SK-N-SH treated with all-trans-retinoic acid at 6 μM for 48 hours (cell line): ENCODE data around the gene GRM2.

Experiments used
- ATAC-seq: fragments of 200-7000 bp; cut with Tn5 transposase; 3 replicates; pipeline ENCODE4 v1.9.1; 2020; ENCODE audit warnings: mild to moderate bottlenecking, moderate library complexity
- ARNTL ChIP-seq: fragments of 450-650 bp; formaldehyde crosslinking; IDR thresholded peaks from 2 replicates; pipeline ENCODE4 v1.5.0; 2020; ENCODE audit warnings: low read depth, mild to moderate bottlenecking, moderate library complexity, borderline replicate concordance
- CSDC2 ChIP-seq: fragments of 250-450 bp; sonication (Bioruptor Pico); IDR thresholded peaks from 2 replicates; pipeline ENCODE4 v1.5.0; 2020; ENCODE audit warnings: mild to moderate bottlenecking, moderate library complexity
- CSRNP3 ChIP-seq: fragments of 250-450 bp; sonication (Bioruptor Pico); IDR thresholded peaks from 2 replicates; pipeline ENCODE4 v1.5.1; 2021; ENCODE audit warnings: mild to moderate bottlenecking, moderate library complexity
- ESRRG ChIP-seq: fragments of 250-450 bp; sonication (Bioruptor Pico); IDR thresholded peaks from 2 replicates; pipeline ENCODE4 v1.6.1; 2021; ENCODE audit warnings: mild to moderate bottlenecking
- GLIS3 ChIP-seq: fragments of 250-450 bp; sonication (Bioruptor Pico); IDR thresholded peaks from 2 replicates; pipeline ENCODE4 v1.5.0; 2020; ENCODE audit warnings: mild to moderate bottlenecking, moderate library complexity
- ISL1 ChIP-seq: fragments of 250-450 bp; sonication (Bioruptor Pico); IDR thresholded peaks from 2 replicates; pipeline ENCODE4 v2.1.2; 2022; ENCODE audit warnings: mild to moderate bottlenecking, moderate library complexity
- POU6F1 ChIP-seq: fragments of 250-450 bp; sonication (Bioruptor Pico); IDR thresholded peaks from 2 replicates; pipeline ENCODE4 v1.8.0; 2021; ENCODE audit warnings: low read depth, mild to moderate bottlenecking, moderate library complexity, borderline replicate concordance
- PPARA ChIP-seq: fragments of 250-450 bp; sonication (Bioruptor Pico); IDR thresholded peaks from 2 replicates; pipeline ENCODE4 v1.5.0; 2020; ENCODE audit warnings: mild to moderate bottlenecking, borderline replicate concordance
- RARB ChIP-seq: fragments of 250-450 bp; sonication (Bioruptor Pico); IDR thresholded peaks from 2 replicates; pipeline ENCODE4 v1.8.0; 2021; ENCODE audit warnings: mild to moderate bottlenecking, moderate library complexity
- TCF4 ChIP-seq: fragments of 250-450 bp; sonication (Bioruptor Pico); IDR thresholded peaks from 2 replicates; pipeline ENCODE4 v1.8.0; 2021; ENCODE audit warnings: mild to moderate bottlenecking, moderate library complexity, borderline replicate concordance
- TOX ChIP-seq: fragments of 250-450 bp; sonication (Bioruptor Pico); IDR thresholded peaks from 2 replicates; pipeline ENCODE4 v1.8.0; 2021; ENCODE audit warnings: mild to moderate bottlenecking, moderate library complexity, borderline replicate concordance
- ZFP3 ChIP-seq: fragments of 250-450 bp; sonication (Bioruptor Pico); IDR thresholded peaks from 2 replicates; pipeline ENCODE4 v1.5.0; 2020; ENCODE audit warnings: mild to moderate bottlenecking, moderate library complexity
- ZFP30 ChIP-seq: fragments of 450-650 bp; formaldehyde crosslinking; IDR thresholded peaks from 2 replicates; pipeline ENCODE4 v1.5.0; 2022; ENCODE audit warnings: mild to moderate bottlenecking, moderate library complexity
- ZNF565 ChIP-seq: fragments of 450-650 bp; formaldehyde crosslinking; conservative IDR thresholded peaks from 2 replicates; pipeline ENCODE4 v1.5.0; 2020; ENCODE audit warnings: low read depth, mild to moderate bottlenecking, moderate library complexity
- ZNF8 ChIP-seq: fragments of 450-650 bp; formaldehyde crosslinking; IDR thresholded peaks from 2 replicates; pipeline ENCODE4 v1.5.0; 2020; ENCODE audit warnings: mild to moderate bottlenecking, moderate library complexity
- TF ChIP-seq, protein P1 (sequence below): fragments of 250-450 bp; sonication (Bioruptor Pico); IDR thresholded peaks from 2 replicates; pipeline ENCODE4 v1.5.0; 2020; ENCODE audit warnings: mild to moderate bottlenecking, moderate library complexity
- TF ChIP-seq, protein P2 (sequence below): fragments of 250-450 bp; sonication (Bioruptor Pico); IDR thresholded peaks from 2 replicates; pipeline ENCODE4 v1.8.0; 2020; ENCODE audit warnings: mild to moderate bottlenecking, moderate library complexity, borderline replicate concordance

Gene GRM2

DNA sequence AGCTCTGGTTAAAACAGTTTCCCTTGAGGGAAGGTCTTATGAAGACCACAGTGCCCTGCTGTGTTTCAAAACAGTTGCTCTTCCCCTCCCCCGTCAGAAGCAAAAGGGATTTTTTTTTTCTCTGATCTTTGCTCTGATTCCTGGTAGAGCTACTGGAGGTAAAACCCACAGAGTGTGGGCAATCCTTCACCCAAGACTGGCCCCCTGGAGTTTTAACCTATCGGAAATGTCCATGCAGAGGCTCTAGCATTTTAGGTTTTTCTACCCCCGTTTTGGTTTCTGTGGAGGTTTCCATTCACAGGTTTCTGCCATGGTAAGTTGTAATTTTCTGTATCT, 27.7 kb downstream of the GRM2 start:
- TF ChIP-seq, protein P1, sequence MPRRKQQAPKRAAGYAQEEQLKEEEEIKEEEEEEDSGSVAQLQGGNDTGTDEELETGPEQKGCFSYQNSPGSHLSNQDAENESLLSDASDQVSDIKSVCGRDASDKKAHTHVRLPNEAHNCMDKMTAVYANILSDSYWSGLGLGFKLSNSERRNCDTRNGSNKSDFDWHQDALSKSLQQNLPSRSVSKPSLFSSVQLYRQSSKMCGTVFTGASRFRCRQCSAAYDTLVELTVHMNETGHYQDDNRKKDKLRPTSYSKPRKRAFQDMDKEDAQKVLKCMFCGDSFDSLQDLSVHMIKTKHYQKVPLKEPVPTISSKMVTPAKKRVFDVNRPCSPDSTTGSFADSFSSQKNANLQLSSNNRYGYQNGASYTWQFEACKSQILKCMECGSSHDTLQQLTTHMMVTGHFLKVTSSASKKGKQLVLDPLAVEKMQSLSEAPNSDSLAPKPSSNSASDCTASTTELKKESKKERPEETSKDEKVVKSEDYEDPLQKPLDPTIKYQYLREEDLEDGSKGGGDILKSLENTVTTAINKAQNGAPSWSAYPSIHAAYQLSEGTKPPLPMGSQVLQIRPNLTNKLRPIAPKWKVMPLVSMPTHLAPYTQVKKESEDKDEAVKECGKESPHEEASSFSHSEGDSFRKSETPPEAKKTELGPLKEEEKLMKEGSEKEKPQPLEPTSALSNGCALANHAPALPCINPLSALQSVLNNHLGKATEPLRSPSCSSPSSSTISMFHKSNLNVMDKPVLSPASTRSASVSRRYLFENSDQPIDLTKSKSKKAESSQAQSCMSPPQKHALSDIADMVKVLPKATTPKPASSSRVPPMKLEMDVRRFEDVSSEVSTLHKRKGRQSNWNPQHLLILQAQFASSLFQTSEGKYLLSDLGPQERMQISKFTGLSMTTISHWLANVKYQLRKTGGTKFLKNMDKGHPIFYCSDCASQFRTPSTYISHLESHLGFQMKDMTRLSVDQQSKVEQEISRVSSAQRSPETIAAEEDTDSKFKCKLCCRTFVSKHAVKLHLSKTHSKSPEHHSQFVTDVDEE (CRISPR knock-in tag) = no peak
- no peak for TF ChIP-seq CSRNP3
- TF ChIP-seq, all 23 proteins: peak for 0
- ATAC-seq = no peak

DNA sequence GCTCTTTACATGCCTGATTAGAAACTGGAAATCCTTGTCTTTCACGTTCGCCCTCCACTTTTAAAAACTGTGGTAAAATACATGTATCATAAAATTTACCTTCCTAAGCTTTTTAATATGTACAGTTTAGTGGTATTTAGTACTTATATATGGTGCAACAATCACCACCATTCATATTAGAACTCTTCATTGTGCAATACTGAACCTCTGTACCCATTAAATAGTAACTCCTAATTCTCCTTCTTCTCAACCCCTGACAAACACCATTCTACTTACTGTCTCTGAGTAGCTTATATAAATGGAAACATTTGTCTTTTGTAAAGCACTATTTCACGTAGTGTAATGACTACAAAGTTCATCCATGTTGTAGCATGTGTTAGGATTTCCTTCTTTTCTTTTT, 28.2 kb downstream of the GRM2 start:
- TF ChIP-seq TOX (CRISPR knock-in tag) (no peak), ISL1 (CRISPR knock-in tag) (no peak), RARB (CRISPR knock-in tag) (no peak), ZNF565 (CRISPR knock-in tag) (no peak)
- ATAC-seq = no peak

- ATAC-seq = no peak
- TF ChIP-seq ESRRG = no peak
- no peak for TF ChIP-seq CSDC2 (CRISPR knock-in tag)
- TF ChIP-seq GLIS3 (CRISPR knock-in tag) = no peak
- no peak for TF ChIP-seq ZFP3 (CRISPR knock-in tag)
- TF ChIP-seq ARNTL (CRISPR knock-in tag) = no peak
- no peak for TF ChIP-seq CSRNP3
- TF ChIP-seq, protein P2, sequence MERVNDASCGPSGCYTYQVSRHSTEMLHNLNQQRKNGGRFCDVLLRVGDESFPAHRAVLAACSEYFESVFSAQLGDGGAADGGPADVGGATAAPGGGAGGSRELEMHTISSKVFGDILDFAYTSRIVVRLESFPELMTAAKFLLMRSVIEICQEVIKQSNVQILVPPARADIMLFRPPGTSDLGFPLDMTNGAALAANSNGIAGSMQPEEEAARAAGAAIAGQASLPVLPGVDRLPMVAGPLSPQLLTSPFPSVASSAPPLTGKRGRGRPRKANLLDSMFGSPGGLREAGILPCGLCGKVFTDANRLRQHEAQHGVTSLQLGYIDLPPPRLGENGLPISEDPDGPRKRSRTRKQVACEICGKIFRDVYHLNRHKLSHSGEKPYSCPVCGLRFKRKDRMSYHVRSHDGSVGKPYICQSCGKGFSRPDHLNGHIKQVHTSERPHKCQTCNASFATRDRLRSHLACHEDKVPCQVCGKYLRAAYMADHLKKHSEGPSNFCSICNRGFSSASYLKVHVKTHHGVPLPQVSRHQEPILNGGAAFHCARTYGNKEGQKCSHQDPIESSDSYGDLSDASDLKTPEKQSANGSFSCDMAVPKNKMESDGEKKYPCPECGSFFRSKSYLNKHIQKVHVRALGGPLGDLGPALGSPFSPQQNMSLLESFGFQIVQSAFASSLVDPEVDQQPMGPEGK (CRISPR knock-in tag) = no peak
- TF ChIP-seq, protein P1 (CRISPR knock-in tag) = no peak
- TF ChIP-seq POU6F1 = no peak
- TF ChIP-seq ISL1 (CRISPR knock-in tag) = no peak
- TF ChIP-seq ZNF565 (CRISPR knock-in tag) = no peak
- no peak for TF ChIP-seq ZFP30
- TF ChIP-seq TCF4 (CRISPR knock-in tag) = no peak
- no peak for TF ChIP-seq ZNF8 (CRISPR knock-in tag)
- no peak for TF ChIP-seq RARB (CRISPR knock-in tag)
- TF ChIP-seq PPARA (CRISPR knock-in tag) = no peak
Measured at GRCh38 chr3:51735950-51736349, 29.1 kb downstream of the GRM2 start.
